Measurements from ENCODE around the gene COL18A1. TPM values are rescaled to one million over a fixed set of nuclear protein-coding genes. Genes with fewer than 3 reads are reported as not detected.
"Not testable (repeated sequence)": the region's sequence is repeated elsewhere in the genome, so short reads cannot be mapped to it uniquely, and the experiment has no call there.

Gene COL18A1
- total RNA-seq, 1 experiment from 2014 or later: 77.0 TPM

DNA sequence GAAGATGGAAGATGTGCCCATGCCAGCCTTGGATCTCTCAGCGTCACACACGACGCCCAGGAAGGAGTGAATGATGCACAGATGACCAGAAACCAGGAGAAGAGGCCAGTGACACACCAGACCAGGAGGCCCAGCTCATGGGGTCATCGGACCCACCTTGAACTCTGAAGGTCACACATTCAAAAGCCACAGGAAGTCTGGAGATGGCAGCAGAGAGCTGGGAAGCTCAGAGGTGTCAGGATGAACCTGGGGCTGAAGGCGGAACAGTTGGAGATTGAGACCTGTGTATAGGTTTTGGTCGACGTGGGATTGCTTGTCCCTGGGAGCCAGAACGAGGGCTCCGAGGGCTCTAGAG, 93.7 kb downstream of the COL18A1 start:
- BruUV-seq (replicated peaks): no TSS peak
- ATAC-seq: no peak
- no peak for DNase-seq
- Histone ChIP-seq H3K27me3 (ENCODE audit: low read length) (no peaks in the 10 kb centered on the region), H2AFZ (ENCODE audit: low read length) (no peak overlapping the region), H3K79me2 (ENCODE audit: low read length) (no peaks in the 10 kb centered on the region), H4K20me1 (ENCODE audit: low read length) (no peaks in the 10 kb centered on the region), H3K4me2 (ENCODE audit: low read length) (no peak overlapping the region), H3F3A (ENCODE audit: low read length, unreplicated experiment) (no peaks in the 10 kb centered on the region), H3K36me3 (ENCODE audit: low read depth, low read length) (0 out of 2 replicates have a peak, but pooled peaks cover 2% of the 10 kb centered on the region), H3K27ac (ENCODE audit: low read length) (no peak overlapping the region), H3K4me3 (ENCODE audit: low read length) (no peak overlapping the region), H3K4me1 (ENCODE audit: insufficient read depth, low read length) (no peaks in the 10 kb centered on the region), H3K9me3 (ENCODE audit: low read length) (no peaks in the 10 kb centered on the region), H3K9ac (ENCODE audit: low read length) (no peak overlapping the region), H3K9me2 (replicated peaks; ENCODE audit: low read length) (no peaks in the 10 kb centered on the region)
- ChIA-PET POLR2A (ENCODE audit: unreplicated experiment) (no interaction called here), CTCF (no interaction called here)
- TF ChIP-seq CTCF (conservative IDR thresholded peaks at IDR 0.05; ENCODE audit: low read depth, low read length) (no peak), EZH2 (IDR thresholded peaks at IDR 0.05; ENCODE audit: low read length, unreplicated experiment) (no peak), EZH2phosphoT487 (IDR thresholded peaks at IDR 0.05; ENCODE audit: borderline replicate concordance, low read length) (no peak)
- intact Hi-C loops (cut with micrococcal nuclease): no loop called here

GRCh38 chr21:45499201-45499750, 94.3 kb downstream of the COL18A1 start:
- intact Hi-C loops (cut with micrococcal nuclease): no loop called here
- TF ChIP-seq EZH2phosphoT487 (IDR thresholded peaks at IDR 0.05; ENCODE audit: borderline replicate concordance, low read length): no peak
- no peak for TF ChIP-seq CTCF (conservative IDR thresholded peaks at IDR 0.05; ENCODE audit: low read depth, low read length)
- TF ChIP-seq EZH2 (IDR thresholded peaks at IDR 0.05; ENCODE audit: low read length, unreplicated experiment): no peak
- no peak overlapping the region for H3K4me3 ChIP-seq (ENCODE audit: low read length)
- DNase-seq (no peak), ATAC-seq (no peak)
- ChIA-PET POLR2A (ENCODE audit: unreplicated experiment) (no interaction called here), CTCF (no interaction called here)
- no peak overlapping the region for H3K27ac ChIP-seq (ENCODE audit: low read length)
- no peak overlapping the region for H2AFZ ChIP-seq (ENCODE audit: low read length)
- no peak overlapping the region for H3K4me2 ChIP-seq (ENCODE audit: low read length)
- no TSS peak for BruUV-seq (replicated peaks)
- H3F3A ChIP-seq (ENCODE audit: low read length, unreplicated experiment): no peaks in the 10 kb centered on the region
- no peaks in the 10 kb centered on the region for H3K9me3 ChIP-seq (ENCODE audit: low read length)
- no peak overlapping the region for H3K9ac ChIP-seq (ENCODE audit: low read length)
- H3K36me3 ChIP-seq (ENCODE audit: low read depth, low read length): 0 out of 2 replicates have a peak, but pooled peaks cover 2% of the 10 kb centered on the region
- H3K9me2 ChIP-seq (replicated peaks; ENCODE audit: low read length): no peaks in the 10 kb centered on the region
- no peaks in the 10 kb centered on the region for H4K20me1 ChIP-seq (ENCODE audit: low read length)
- H3K79me2 ChIP-seq (ENCODE audit: low read length): no peaks in the 10 kb centered on the region
- H3K27me3 ChIP-seq (ENCODE audit: low read length): no peaks in the 10 kb centered on the region
- no peaks in the 10 kb centered on the region for H3K4me1 ChIP-seq (ENCODE audit: insufficient read depth, low read length)

- TF ChIP-seq EZH2phosphoT487 (IDR thresholded peaks at IDR 0.05; ENCODE audit: borderline replicate concordance, low read length) (no peak), EZH2 (IDR thresholded peaks at IDR 0.05; ENCODE audit: low read length, unreplicated experiment) (no peak), CTCF (conservative IDR thresholded peaks at IDR 0.05; ENCODE audit: low read depth, low read length) (no peak)
- no peak for ATAC-seq
- ChIA-PET POLR2A (ENCODE audit: unreplicated experiment) (no interaction called here), CTCF (no interaction called here)
- intact Hi-C loops (cut with micrococcal nuclease): no loop called here
- no peak for DNase-seq
- H2AFZ ChIP-seq (ENCODE audit: low read length): no peak overlapping the region
- no peak overlapping the region for H3K27ac ChIP-seq (ENCODE audit: low read length)
- H3K36me3 ChIP-seq (ENCODE audit: low read depth, low read length): 0 out of 2 replicates have a peak, but pooled peaks cover 2% of the 10 kb centered on the region
- H3K27me3 ChIP-seq (ENCODE audit: low read length): no peaks in the 10 kb centered on the region
- no peaks in the 10 kb centered on the region for H4K20me1 ChIP-seq (ENCODE audit: low read length)
- no peak overlapping the region for H3K9ac ChIP-seq (ENCODE audit: low read length)
- no peaks in the 10 kb centered on the region for H3K4me1 ChIP-seq (ENCODE audit: insufficient read depth, low read length)
- H3K9me3 ChIP-seq (ENCODE audit: low read length): no peaks in the 10 kb centered on the region
- no peaks in the 10 kb centered on the region for H3K9me2 ChIP-seq (replicated peaks; ENCODE audit: low read length)
- no TSS peak for BruUV-seq (replicated peaks)
- H3K79me2 ChIP-seq (ENCODE audit: low read length): no peaks in the 10 kb centered on the region
- no peaks in the 10 kb centered on the region for H3F3A ChIP-seq (ENCODE audit: low read length, unreplicated experiment)
- H3K4me2 ChIP-seq (ENCODE audit: low read length): no peak overlapping the region
- no peak overlapping the region for H3K4me3 ChIP-seq (ENCODE audit: low read length)
Measured at GRCh38 chr21:45499970-45500577, 95.1 kb downstream of the COL18A1 start.

- H3K27me3 ChIP-seq (ENCODE audit: low read length); ATAC-seq; BruUV-seq (replicated peaks); DNase-seq; H3F3A ChIP-seq (ENCODE audit: low read length, unreplicated experiment); H3K36me3 ChIP-seq (ENCODE audit: low read depth, low read length); H3K4me1 ChIP-seq (ENCODE audit: insufficient read depth, low read length); H3K9me3 ChIP-seq (ENCODE audit: low read length); H4K20me1 ChIP-seq (ENCODE audit: low read length); H3K4me3 ChIP-seq (ENCODE audit: low read length); H3K4me2 ChIP-seq (ENCODE audit: low read length); H3K79me2 ChIP-seq (ENCODE audit: low read length); POLR2A ChIA-PET (ENCODE audit: unreplicated experiment); H3K27ac ChIP-seq (ENCODE audit: low read length); intact Hi-C loops (cut with micrococcal nuclease); CTCF ChIA-PET; H2AFZ ChIP-seq (ENCODE audit: low read length); H3K9ac ChIP-seq (ENCODE audit: low read length); H3K9me2 ChIP-seq (replicated peaks; ENCODE audit: low read length): not testable (repeated sequence)
Measured at GRCh38 chr21:45501081-45502005, 96.4 kb downstream of the COL18A1 start.
